Measurements from ENCODE around the gene PTPRN.

DNA sequence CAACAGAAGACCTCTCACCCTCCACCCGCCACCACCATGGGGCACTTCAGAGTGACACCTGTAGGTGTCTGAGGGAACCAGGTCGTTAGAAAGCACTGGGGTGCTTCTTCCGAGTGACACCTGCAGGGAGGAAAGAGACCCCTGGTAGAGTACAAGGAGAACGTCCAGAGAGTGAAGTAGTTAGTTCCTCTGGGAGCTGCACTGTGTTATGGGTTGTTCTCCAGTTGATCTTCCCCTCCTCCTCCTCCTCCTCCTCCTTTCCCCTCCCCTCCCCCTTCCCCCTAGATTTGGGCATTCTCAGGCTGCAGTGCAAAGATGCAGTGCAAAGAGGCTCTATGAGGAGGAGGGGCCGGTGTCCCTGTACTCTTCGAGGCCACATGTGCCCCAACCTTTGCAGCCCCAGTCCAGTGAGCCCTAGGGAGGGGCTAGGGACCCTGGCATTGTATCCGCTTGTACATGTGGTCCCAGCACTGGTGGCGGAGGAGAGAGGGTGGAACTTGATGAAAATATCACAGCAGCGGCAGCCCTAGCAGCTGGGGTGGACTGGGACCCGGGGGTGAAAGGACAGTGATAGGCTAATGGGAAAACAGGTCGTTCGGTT lies 29.2 kb downstream of the PTPRN start:
- no peak for TF ChIP-seq FOXK2 (IDR thresholded peaks at IDR 0.05)
- TF ChIP-seq TARDBP (IDR thresholded peaks at IDR 0.05), result no peak
- TF ChIP-seq BHLHE40 (IDR thresholded peaks at IDR 0.05; ENCODE audit: borderline replicate concordance), result no peak
- no peak for TF ChIP-seq NFRKB (IDR thresholded peaks at IDR 0.05)
- TF ChIP-seq SP1 (IDR thresholded peaks at IDR 0.05), result no peak
- TF ChIP-seq CTBP1 (IDR thresholded peaks at IDR 0.05; ENCODE audit: borderline replicate concordance), result no peak
- no peak for TF ChIP-seq ELF4 (IDR thresholded peaks at IDR 0.05)
- TF ChIP-seq SUZ12 (IDR thresholded peaks at IDR 0.05), result no peak
- TF ChIP-seq LEF1 (IDR thresholded peaks at IDR 0.05; ENCODE audit: borderline replicate concordance), result no peak
- no peak for TF ChIP-seq HDGF (IDR thresholded peaks at IDR 0.05; ENCODE audit: borderline replicate concordance)
- no peak for TF ChIP-seq FOXA1 (IDR thresholded peaks at IDR 0.05)
- no peak for TF ChIP-seq ARNT (IDR thresholded peaks at IDR 0.05)
- no peak for TF ChIP-seq L3MBTL2 (conservative IDR thresholded peaks at IDR 0.05)

All from HEK293T (cell line).